ENCODE results near the gene RAD51B.

DNA sequence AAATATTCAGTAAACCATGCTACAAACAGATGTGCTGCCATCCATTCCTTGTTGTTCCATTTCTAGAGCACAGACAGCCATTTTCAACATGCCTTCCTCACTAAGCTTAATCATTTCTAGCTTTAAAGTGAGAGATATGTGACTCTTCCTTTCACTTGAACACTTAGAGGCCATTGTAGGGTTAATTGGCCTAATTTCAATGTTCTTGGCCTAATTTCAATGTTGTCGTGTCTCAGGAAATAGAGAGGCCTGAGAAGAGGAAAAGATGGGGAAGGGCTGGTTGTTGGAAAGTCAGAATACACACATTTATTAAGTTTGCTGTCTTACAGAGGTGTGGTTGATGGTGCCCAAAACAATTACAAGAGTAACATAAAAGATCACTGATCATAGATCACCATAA is 538.2 kb downstream of the RAD51B start:
- TF ChIP-seq, protein P1, sequence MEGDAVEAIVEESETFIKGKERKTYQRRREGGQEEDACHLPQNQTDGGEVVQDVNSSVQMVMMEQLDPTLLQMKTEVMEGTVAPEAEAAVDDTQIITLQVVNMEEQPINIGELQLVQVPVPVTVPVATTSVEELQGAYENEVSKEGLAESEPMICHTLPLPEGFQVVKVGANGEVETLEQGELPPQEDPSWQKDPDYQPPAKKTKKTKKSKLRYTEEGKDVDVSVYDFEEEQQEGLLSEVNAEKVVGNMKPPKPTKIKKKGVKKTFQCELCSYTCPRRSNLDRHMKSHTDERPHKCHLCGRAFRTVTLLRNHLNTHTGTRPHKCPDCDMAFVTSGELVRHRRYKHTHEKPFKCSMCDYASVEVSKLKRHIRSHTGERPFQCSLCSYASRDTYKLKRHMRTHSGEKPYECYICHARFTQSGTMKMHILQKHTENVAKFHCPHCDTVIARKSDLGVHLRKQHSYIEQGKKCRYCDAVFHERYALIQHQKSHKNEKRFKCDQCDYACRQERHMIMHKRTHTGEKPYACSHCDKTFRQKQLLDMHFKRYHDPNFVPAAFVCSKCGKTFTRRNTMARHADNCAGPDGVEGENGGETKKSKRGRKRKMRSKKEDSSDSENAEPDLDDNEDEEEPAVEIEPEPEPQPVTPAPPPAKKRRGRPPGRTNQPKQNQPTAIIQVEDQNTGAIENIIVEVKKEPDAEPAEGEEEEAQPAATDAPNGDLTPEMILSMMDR (IDR thresholded peaks at IDR 0.05) = no peak
- TF ChIP-seq POLR2A (IDR thresholded peaks at IDR 0.05) = no peak
- no peak for TF ChIP-seq EP300 (IDR thresholded peaks at IDR 0.05)

All from ovary (tissue), 3 donors.